ENCODE results near the gene ACTN4.

- TF ChIP-seq POLR2A (IDR thresholded peaks at IDR 0.05) (no peak), CTCF (IDR thresholded peaks at IDR 0.05) (no peak)
Observed at GRCh38 chr19:38629568-38629967, 17.9 kb upstream of the ACTN4 start.

All from ovary (tissue), 3 donors.